ENCODE results near the gene NUFIP1. TPM values are rescaled to one million over a fixed set of nuclear protein-coding genes. Genes with fewer than 3 reads are reported as not detected.

Gene NUFIP1
- total RNA-seq, 1 donor from 2014 or later, result 8.8 TPM

GRCh38 chr13:44938854-44939253 is 50.4 kb downstream of the NUFIP1 start:
- no peak for DNase-seq (ENCODE audit: low spot score, unreplicated experiment)
- peaks cover 5% of the 10 kb centered on the region for H3K4me1 Mint-ChIP-seq (ENCODE audit: low read depth)
- H3K36me3 Mint-ChIP-seq (ENCODE audit: insufficient read depth), result peaks cover 18% of the 10 kb centered on the region
- H3K4me3 Mint-ChIP-seq (ENCODE audit: low read depth), result no peak overlapping the region
- H3K9me3 Mint-ChIP-seq (ENCODE audit: low read depth), result peaks cover 4% of the 10 kb centered on the region
- TF ChIP-seq CTCF (IDR thresholded peaks at IDR 0.05; ENCODE audit: unreplicated experiment), result no peak
- H3K27me3 Mint-ChIP-seq, result no peaks in the 10 kb centered on the region
- no peak overlapping the region for H3K27ac Mint-ChIP-seq

- H3K9me3 Mint-ChIP-seq (ENCODE audit: low read depth), result peaks cover 4% of the 10 kb centered on the region
- peaks cover 5% of the 10 kb centered on the region for H3K4me1 Mint-ChIP-seq (ENCODE audit: low read depth)
- H3K27ac Mint-ChIP-seq, result no peak overlapping the region
- H3K36me3 Mint-ChIP-seq (ENCODE audit: insufficient read depth), result peaks cover 12% of the 10 kb centered on the region
- DNase-seq (ENCODE audit: low spot score, unreplicated experiment), result no peak
- no peaks in the 10 kb centered on the region for H3K27me3 Mint-ChIP-seq
- H3K4me3 Mint-ChIP-seq (ENCODE audit: low read depth), result no peak overlapping the region
- TF ChIP-seq CTCF (IDR thresholded peaks at IDR 0.05; ENCODE audit: unreplicated experiment), result no peak
Measured at GRCh38 chr13:44936246-44936645, 53.0 kb downstream of the NUFIP1 start.

GRCh38 chr13:44934724-44935123 is 54.5 kb downstream of the NUFIP1 start:
- H3K27ac Mint-ChIP-seq, result no peak overlapping the region
- peaks cover 4% of the 10 kb centered on the region for H3K4me1 Mint-ChIP-seq (ENCODE audit: low read depth)
- TF ChIP-seq CTCF (IDR thresholded peaks at IDR 0.05; ENCODE audit: unreplicated experiment), result no peak

GRCh38 chr13:44932850-44933251 is 56.4 kb downstream of the NUFIP1 start:
- peaks cover 4% of the 10 kb centered on the region for H3K9me3 Mint-ChIP-seq (ENCODE audit: low read depth)
- no peak for TF ChIP-seq CTCF (IDR thresholded peaks at IDR 0.05; ENCODE audit: unreplicated experiment)
- DNase-seq (ENCODE audit: low spot score, unreplicated experiment), result no peak
- no peaks in the 10 kb centered on the region for H3K27me3 Mint-ChIP-seq
- H3K4me1 Mint-ChIP-seq (ENCODE audit: low read depth), result no peaks in the 10 kb centered on the region
- H3K4me3 Mint-ChIP-seq (ENCODE audit: low read depth), result no peak overlapping the region
- no peak overlapping the region for H3K27ac Mint-ChIP-seq
- peaks cover 4% of the 10 kb centered on the region for H3K36me3 Mint-ChIP-seq (ENCODE audit: insufficient read depth)

More at GRCh38 chr13:44934724-44935123, 54.5 kb downstream of the NUFIP1 start:
- peaks cover 4% of the 10 kb centered on the region for H3K9me3 Mint-ChIP-seq (ENCODE audit: low read depth)
- no peak overlapping the region for H3K4me3 Mint-ChIP-seq (ENCODE audit: low read depth)
- no peak for DNase-seq (ENCODE audit: low spot score, unreplicated experiment)
- peaks cover 4% of the 10 kb centered on the region for H3K36me3 Mint-ChIP-seq (ENCODE audit: insufficient read depth)
- no peaks in the 10 kb centered on the region for H3K27me3 Mint-ChIP-seq

- TF ChIP-seq CTCF (IDR thresholded peaks at IDR 0.05; ENCODE audit: unreplicated experiment), result no peak
- H3K9me3 Mint-ChIP-seq (ENCODE audit: low read depth), result peaks cover 4% of the 10 kb centered on the region
- peaks cover 4% of the 10 kb centered on the region for H3K36me3 Mint-ChIP-seq (ENCODE audit: insufficient read depth)
- H3K27me3 Mint-ChIP-seq, result no peaks in the 10 kb centered on the region
- no peak overlapping the region for H3K4me3 Mint-ChIP-seq (ENCODE audit: low read depth)
- no peak for DNase-seq (ENCODE audit: low spot score, unreplicated experiment)
- no peaks in the 10 kb centered on the region for H3K4me1 Mint-ChIP-seq (ENCODE audit: low read depth)
- no peak overlapping the region for H3K27ac Mint-ChIP-seq
Measured at GRCh38 chr13:44932171-44932849, 57.0 kb downstream of the NUFIP1 start.
